Erythroblast (primary cell): Measurements from ENCODE around the gene TULP4.

Experiments
- DNase-seq, 2 experiments: peaks; one replicate each; lab custom pipeline; 2025; lab: John Stamatoyannopoulos, UW
- GATA1 ChIP-seq: IDR thresholded peaks from 2 replicates; pipeline ENCODE4 v1.6.1; 2011; ENCODE audit warnings: low read depth, mild to moderate bottlenecking, control low read depth, low read length, moderate library complexity
- POLR2A ChIP-seq: IDR thresholded peaks from 2 replicates; pipeline ENCODE4 v1.6.1; 2011; ENCODE audit warnings: mild to moderate bottlenecking, low read length

Gene TULP4

DNA sequence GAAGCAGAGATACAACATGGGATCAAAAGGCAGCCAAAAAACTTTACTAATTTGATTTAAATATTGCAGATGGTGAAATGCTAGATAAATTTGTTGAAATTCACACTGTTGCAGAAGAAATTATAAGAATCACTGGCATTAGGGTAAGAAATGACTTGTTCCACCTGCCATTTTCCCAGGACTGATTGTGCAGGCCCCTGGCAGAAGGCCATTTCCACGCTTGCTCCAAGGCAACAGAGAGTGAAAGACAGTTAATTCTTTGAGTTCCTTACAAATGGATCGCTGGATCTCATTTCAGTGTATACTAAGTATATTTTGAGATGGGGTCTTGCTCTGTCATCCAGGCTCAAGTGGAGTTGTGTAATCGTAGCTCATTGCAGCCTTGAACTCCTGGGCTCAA lies 180.6 kb downstream of the TULP4 start:
- no peak for DNase-seq

DNA sequence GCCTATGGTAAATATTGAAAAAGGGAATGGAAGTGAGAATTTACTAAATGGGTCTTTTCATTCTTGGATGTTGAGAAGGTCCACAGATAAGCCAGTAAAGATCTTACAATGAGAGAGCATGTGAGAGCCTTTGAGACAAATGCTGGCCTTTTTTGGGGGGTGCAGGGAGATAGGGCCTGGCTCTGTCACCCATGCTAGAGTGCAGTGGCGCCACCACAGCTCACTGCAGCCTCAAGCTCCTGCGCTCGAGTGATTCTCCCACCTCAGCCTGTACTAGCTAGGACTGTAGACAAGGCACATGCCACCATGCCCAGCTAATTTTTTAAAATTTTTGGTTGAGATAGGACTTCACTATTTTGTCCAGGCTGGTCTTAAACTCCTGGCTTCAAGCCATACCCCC lies 184.4 kb downstream of the TULP4 start:
- TF ChIP-seq POLR2A (no peak), GATA1 (no peak)
- no peak for DNase-seq

More for the DNA sequence above, 180.6 kb downstream of the TULP4 start:
- no peak for TF ChIP-seq GATA1
- TF ChIP-seq POLR2A, result no peak

DNA sequence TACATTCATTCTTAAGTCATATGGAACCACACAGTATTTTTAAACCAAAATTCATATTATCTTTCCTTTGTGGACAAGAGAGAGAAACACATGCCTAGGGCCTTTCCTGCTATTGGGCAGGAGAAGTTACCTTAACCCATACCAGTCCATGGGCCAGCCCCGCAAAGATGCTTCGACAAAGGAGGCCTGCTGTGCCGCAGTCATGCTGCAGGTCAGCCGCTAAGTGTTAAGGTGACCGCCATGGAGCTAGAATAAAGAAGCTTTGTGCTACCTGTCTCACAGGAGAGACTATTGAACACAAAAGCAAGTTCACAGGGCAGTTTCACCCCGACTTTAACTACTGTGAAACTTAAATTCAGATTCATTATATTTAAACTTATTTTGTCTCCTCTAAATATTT lies 185.4 kb downstream of the TULP4 start:
- DNase-seq, result no peak
- TF ChIP-seq POLR2A, result no peak
- no peak for TF ChIP-seq GATA1

DNA sequence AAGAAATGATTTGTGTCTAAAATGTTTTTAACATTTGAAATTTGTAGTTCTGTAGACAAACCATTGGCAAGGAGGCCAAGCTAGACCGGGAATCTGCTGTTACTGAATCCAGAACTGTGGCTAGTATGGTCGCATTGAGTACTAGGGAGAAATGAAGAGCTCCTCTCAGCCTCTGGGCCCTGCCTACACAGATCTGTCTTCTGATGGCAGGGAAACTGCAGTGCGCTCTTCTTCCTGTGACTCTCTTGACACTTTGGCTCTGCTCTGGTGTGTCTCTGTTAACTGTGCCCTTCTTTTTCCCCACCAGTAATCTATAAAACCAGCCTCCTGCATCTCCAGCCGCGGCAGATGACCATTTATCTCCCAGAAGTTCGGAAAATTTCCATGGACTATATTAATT lies 186.1 kb downstream of the TULP4 start:
- no peak for TF ChIP-seq POLR2A
- no peak for TF ChIP-seq GATA1
- DNase-seq, result no peak

DNA sequence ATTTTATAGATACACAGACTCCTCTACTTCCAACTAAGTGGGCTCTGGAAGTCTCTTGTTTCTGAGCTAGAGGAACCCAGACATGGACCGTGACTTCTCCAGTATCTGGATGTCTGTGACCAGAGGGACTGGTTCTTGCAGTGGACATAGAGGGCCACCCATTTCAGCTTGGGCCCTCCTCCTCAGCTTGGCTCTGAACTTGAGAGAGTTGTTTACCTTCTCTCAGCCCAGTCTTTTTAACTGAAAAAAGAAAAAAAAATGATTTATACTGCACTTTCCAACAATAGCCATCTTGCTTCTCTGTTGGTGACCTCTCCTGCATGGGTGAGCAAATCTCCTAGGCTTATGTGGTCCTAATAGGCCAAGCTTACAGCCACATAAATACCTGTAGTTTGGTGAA lies 187.3 kb downstream of the TULP4 start:
- no peak for TF ChIP-seq GATA1
- no peak for TF ChIP-seq POLR2A
- DNase-seq, result no peak

DNA sequence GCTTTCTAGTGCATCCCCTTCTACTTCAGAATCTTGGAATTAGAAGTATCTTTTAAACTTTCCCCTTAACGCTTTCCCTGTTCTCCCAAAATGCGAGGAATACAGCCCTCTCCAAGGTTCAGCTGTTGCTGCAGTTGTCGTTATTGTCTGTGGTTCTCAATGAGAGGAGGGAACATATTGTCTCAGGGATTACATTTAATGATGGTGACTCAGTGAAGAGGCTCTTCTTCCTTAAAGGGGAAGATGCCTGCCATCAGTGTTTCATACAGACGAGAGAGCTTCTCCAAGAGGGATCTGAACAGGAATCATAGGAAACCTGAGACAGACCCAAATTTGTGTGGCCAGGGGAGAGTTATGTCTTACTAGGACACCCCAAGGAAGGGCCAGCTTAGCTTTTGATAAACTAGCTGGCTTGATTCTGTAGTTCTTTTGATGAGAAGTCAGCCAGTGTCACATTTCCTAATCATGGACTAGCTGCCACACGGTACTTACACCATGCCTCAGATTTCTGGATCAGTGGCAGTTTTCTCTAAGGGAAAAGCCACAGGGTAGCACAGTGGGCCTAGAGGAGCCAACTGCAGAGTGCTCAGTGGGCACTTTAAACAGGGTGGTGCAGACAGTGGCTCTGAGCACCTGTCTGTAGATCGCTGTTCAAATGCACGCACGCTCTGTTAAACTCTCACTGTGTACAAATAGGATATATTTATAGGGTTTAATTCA lies 187.9 kb downstream of the TULP4 start:
- TF ChIP-seq POLR2A (no peak), GATA1 (no peak)
- DNase-seq, result no peak

DNA sequence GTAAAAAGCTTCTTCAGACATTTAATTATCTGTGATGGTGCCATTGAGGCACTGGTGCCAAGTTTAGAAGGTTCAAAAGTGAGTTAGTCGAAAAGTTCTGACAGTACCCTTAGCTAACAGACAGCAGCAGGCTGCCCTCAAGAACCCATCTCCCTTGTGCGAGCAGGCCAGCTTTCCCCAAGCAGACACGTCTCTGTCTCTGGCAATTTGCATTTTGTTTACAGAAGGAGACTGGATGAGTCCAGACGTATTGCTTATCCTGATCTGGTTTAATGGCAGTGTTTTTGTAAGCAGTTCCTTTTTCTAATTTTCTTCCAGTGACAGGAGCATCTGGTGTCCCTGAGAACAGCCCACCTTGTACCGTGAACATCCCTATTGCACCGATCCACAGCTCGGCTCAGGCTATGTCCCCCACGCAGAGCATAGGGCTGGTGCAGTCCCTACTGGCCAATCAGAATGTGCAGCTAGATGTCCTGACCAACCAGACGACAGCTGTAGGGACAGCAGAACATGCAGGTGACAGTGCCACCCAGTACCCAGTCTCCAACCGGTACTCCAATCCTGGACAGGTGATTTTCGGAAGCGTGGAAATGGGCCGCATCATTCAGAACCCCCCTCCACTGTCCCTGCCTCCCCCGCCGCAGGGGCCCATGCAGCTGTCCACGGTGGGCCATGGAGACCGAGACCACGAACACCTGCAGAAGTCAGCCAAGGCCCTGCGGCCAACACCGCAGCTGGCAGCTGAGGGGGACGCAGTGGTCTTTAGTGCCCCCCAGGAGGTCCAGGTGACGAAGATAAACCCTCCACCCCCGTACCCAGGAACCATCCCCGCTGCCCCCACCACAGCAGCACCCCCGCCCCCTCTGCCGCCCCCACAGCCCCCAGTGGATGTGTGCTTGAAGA lies 189.3 kb downstream of the TULP4 start:
- TF ChIP-seq GATA1, result no peak
- TF ChIP-seq POLR2A, result no peak
- no peak for DNase-seq

DNA sequence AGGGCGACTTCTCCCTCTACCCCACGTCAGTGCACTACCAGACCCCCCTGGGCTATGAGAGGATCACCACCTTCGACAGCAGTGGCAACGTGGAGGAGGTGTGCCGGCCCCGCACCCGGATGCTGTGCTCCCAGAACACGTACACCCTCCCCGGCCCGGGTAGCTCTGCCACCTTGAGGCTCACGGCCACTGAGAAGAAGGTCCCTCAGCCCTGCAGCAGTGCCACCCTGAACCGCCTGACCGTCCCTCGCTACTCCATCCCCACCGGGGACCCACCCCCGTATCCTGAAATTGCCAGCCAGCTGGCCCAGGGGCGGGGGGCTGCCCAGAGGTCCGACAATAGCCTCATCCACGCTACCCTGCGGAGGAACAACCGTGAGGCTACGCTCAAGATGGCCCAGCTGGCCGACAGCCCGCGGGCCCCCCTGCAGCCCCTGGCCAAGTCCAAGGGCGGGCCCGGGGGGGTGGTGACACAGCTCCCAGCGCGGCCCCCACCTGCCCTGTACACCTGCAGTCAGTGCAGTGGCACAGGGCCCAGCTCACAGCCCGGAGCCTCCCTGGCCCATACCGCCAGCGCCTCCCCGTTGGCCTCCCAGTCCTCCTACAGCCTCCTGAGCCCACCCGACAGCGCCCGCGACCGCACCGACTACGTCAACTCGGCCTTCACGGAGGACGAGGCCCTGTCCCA lies 190.1 kb downstream of the TULP4 start:
- TF ChIP-seq GATA1, result no peak
- no peak for DNase-seq

DNA sequence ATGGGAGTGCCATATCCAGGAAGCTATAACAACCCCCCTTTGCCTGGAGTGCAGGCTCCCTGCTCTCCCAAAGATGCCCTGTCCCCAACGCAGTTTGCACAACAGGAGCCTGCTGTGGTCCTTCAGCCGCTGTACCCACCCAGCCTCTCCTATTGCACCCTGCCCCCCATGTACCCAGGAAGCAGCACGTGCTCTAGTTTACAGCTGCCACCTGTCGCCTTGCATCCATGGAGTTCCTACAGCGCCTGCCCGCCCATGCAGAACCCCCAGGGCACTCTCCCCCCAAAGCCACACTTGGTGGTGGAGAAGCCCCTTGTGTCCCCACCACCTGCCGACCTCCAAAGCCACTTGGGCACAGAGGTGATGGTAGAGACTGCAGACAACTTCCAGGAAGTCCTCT lies 191.0 kb downstream of the TULP4 start:
- DNase-seq, result no peak
- TF ChIP-seq GATA1, result no peak
- no peak for TF ChIP-seq POLR2A

DNA sequence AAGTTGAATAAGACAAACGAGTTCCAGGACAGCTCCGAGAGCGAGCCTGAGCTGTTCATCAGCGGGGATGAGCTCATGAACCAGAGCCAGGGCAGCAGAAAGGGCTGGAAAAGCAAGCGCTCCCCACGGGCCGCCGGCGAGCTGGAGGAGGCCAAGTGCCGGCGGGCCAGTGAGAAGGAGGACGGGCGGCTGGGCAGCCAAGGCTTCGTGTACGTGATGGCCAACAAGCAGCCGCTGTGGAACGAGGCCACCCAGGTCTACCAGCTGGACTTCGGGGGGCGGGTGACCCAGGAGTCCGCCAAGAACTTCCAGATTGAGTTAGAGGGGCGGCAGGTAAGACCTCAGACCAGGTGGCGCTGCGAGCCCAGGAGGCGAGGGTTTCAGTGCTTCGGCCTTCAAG lies 191.6 kb downstream of the TULP4 start:
- TF ChIP-seq GATA1, result no peak
- no peak for DNase-seq

DNA sequence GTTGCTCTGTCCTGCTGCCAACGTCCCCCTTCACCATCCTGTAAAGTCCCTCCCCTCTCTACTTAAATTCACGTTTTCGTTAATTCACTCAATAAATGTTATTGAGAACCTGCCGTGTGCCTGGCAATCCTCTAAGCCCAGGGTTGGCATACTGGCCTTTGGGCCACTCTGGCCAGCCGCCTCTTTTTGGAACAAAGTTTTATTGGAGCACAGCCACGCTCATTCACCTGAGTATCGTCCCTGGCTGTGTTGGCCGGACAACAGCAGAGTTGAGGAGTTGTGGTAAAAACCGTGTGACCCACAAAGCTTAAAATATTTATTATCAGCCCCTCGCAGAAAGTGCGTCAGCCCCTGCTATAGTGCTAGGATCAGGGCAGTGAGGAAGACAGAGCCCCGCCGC lies 192.9 kb downstream of the TULP4 start:
- DNase-seq, result no peak
- TF ChIP-seq GATA1, result no peak
- no peak for TF ChIP-seq POLR2A

DNA sequence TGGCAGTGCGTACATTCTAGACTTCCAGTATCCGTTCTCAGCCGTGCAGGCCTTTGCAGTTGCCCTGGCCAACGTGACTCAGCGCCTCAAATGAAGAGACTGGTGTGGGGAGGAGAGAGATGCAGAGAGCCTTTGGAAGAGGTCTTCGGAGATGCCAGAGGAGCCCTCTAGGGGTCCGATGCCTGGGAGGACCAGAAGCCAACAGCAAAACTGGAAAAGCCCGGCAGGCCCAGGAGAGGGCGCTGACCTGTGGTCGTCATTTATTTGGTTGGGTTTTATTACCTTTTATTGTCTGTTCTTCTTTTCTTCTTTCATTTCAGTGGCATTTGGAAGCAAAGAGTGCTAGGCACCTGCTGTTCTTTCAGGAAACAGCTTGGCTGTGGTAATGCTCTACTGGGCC lies 194.3 kb downstream of the TULP4 start:
- peak in 1 of 2 experiments; percentile 5 for DNase-seq
- no peak for TF ChIP-seq POLR2A
- TF ChIP-seq GATA1, result no peak

DNA sequence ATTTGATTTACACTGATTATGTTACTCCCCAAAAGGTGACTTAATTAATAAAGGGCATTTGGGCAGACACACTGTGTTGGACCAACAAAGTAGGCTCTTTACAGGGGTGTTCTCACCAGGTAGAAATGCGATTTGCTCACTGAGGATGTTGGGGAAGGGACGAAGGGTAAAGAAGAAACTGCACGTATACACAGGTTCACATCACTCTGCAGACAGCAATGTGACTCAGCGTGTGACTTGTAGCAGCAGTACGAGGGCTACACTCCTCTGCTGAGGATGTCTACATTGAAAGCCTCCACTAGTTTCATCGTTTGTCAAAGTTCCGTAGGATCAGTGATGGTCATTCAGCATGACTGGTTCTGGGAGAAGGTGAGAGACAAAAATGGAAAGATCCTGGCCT lies 194.9 kb downstream of the TULP4 start:
- no peak for DNase-seq
- TF ChIP-seq GATA1 (no peak), POLR2A (no peak)

DNA sequence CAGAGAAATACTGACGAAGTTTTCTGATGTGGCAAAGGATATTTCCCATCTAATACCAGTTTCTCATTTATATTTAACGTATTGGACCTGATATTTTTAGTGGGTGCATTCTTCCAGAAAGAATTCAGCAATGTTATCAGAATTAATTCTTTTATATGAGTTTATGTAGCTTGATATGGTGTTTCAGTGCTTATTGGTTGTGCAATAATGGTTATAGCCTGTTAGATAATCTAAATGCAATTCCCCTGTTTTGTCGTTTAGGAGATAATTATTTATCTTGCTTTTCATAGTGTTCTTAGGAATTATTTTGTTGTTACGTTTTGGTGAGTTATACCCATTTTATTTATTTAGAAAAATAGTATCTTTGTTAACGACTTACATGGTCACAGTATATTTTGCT lies 196.2 kb downstream of the TULP4 start:
- TF ChIP-seq POLR2A (no peak), GATA1 (no peak)
- DNase-seq, result no peak

DNA sequence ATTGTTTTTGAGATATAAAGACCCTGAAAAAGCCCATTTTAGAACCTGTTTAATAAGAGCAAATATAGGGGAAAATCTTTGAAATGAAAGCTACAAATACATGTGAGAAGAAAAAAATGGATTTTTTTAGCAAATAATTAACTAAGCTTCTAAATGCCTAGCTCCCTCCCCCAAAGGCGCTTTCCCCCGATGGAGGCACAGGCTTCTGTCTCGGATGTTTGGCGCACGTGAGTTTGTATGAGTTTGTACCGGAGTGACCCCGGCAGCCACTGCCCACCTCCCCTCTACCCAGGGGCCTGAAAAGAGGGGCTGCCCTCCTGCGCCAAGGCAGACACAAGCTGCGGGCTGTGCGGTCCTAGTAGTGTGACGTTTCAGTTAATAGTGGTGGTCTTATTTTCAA lies 197.2 kb downstream of the TULP4 start:
- DNase-seq, result no peak
- TF ChIP-seq POLR2A (no peak), GATA1 (no peak)
